Progenitor cell of endocrine pancreas (in vitro differentiated cells): Measurements from ENCODE around the gene TRIM54. TPM values are rescaled to one million over a fixed set of nuclear protein-coding genes. Genes with fewer than 3 reads are reported as not detected.
"Not testable (repeated sequence)": the region's sequence is repeated elsewhere in the genome, so short reads cannot be mapped to it uniquely, and the experiment has no call there.

Experiments used
- DNase-seq: peaks from one replicate; pipeline ENCODE4 v3.0.0; 2021; ENCODE audit warnings: low spot score; ENCODE audit not compliant: unreplicated experiment
- H3K27ac Mint-ChIP-seq: 2 replicates; pipeline ENCODE4 v1.8.0; 2021; ENCODE audit warnings: mild to moderate bottlenecking, moderate library complexity, mixed read lengths
- H3K27me3 Mint-ChIP-seq: 2 replicates; pipeline ENCODE4 v1.8.0; 2021; ENCODE audit warnings: mixed read lengths
- H3K36me3 Mint-ChIP-seq: 2 replicates; pipeline ENCODE4 v1.8.0; 2022; ENCODE audit warnings: mixed read lengths; ENCODE audit not compliant: insufficient read depth
- H3K4me1 Mint-ChIP-seq: 2 replicates; pipeline ENCODE4 v1.8.0; 2021; ENCODE audit warnings: low read depth, mixed read lengths
- H3K4me3 Mint-ChIP-seq: 2 replicates; pipeline ENCODE4 v1.8.0; 2021; ENCODE audit warnings: low read depth, mild to moderate bottlenecking, moderate library complexity, mixed read lengths
- H3K9me3 Mint-ChIP-seq: 2 replicates; pipeline ENCODE4 v1.8.0; 2021; ENCODE audit warnings: low read depth, mixed read lengths
- total RNA-seq: library from RNA; stranded (reverse); gene quantifications from 2 replicates; pipeline ENCODE4 v1.2.1, GENCODE V29; 2021
- TF ChIP-seq, protein P1 (sequence below): fragments of 200-600 bp; sonication (generic); IDR thresholded peaks from one replicate; pipeline ENCODE4 v1.5.0; 2021; ENCODE audit warnings: antibody characterized with exemption, mild to moderate bottlenecking; ENCODE audit not compliant: unreplicated experiment

Gene TRIM54
- total RNA-seq, 1 donor from 2014 or later = not detected

GRCh38 chr2:27263287-27264252, 18.7 kb upstream of the TRIM54 start:
- peak overlapping the region; percentile 76 for H3K4me3 Mint-ChIP-seq
- H3K4me1 Mint-ChIP-seq = peaks cover 11% of the 10 kb centered on the region
- H3K9me3 Mint-ChIP-seq = no peaks in the 10 kb centered on the region
- peaks cover 44% of the 10 kb centered on the region for H3K27me3 Mint-ChIP-seq
- no peaks in the 10 kb centered on the region for H3K36me3 Mint-ChIP-seq
- peak overlapping the region; percentile 11 for H3K27ac Mint-ChIP-seq
- no peak for DNase-seq
- TF ChIP-seq, protein P1, sequence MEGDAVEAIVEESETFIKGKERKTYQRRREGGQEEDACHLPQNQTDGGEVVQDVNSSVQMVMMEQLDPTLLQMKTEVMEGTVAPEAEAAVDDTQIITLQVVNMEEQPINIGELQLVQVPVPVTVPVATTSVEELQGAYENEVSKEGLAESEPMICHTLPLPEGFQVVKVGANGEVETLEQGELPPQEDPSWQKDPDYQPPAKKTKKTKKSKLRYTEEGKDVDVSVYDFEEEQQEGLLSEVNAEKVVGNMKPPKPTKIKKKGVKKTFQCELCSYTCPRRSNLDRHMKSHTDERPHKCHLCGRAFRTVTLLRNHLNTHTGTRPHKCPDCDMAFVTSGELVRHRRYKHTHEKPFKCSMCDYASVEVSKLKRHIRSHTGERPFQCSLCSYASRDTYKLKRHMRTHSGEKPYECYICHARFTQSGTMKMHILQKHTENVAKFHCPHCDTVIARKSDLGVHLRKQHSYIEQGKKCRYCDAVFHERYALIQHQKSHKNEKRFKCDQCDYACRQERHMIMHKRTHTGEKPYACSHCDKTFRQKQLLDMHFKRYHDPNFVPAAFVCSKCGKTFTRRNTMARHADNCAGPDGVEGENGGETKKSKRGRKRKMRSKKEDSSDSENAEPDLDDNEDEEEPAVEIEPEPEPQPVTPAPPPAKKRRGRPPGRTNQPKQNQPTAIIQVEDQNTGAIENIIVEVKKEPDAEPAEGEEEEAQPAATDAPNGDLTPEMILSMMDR = no peak

DNA sequence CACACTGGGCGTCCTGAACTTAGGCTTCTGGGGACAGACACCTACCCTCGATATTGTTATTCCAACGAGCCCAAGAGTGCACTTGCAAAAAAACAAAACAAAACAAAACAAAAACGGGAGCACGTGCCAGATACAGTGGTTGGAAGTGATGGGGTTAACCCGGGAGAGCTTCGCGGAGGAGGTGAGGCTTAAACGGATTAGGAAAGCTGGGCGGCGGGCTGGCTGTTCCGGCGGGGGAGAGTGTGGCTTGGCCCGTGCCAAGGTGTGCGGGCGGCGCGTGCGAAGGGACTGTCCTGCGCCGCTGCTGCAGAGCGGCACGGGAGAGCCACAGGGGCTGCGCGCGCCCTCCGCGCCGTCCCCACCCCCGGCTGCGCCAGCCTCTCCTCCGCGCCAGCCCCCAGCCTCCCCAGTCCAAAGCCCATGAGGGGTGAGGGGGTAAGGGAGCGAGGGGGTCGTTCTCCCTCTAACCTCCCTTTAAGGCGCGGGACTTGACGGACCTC, 17.9 kb upstream of the TRIM54 start:
- H3K9me3 Mint-ChIP-seq = no peaks in the 10 kb centered on the region
- TF ChIP-seq, protein P1 = no peak
- H3K4me3 Mint-ChIP-seq = peak overlapping the region; percentile 76
- peaks cover 40% of the 10 kb centered on the region for H3K27me3 Mint-ChIP-seq
- H3K27ac Mint-ChIP-seq = no peak overlapping the region
- no peak for DNase-seq
- no peaks in the 10 kb centered on the region for H3K36me3 Mint-ChIP-seq
- H3K4me1 Mint-ChIP-seq = peaks cover 11% of the 10 kb centered on the region

DNA sequence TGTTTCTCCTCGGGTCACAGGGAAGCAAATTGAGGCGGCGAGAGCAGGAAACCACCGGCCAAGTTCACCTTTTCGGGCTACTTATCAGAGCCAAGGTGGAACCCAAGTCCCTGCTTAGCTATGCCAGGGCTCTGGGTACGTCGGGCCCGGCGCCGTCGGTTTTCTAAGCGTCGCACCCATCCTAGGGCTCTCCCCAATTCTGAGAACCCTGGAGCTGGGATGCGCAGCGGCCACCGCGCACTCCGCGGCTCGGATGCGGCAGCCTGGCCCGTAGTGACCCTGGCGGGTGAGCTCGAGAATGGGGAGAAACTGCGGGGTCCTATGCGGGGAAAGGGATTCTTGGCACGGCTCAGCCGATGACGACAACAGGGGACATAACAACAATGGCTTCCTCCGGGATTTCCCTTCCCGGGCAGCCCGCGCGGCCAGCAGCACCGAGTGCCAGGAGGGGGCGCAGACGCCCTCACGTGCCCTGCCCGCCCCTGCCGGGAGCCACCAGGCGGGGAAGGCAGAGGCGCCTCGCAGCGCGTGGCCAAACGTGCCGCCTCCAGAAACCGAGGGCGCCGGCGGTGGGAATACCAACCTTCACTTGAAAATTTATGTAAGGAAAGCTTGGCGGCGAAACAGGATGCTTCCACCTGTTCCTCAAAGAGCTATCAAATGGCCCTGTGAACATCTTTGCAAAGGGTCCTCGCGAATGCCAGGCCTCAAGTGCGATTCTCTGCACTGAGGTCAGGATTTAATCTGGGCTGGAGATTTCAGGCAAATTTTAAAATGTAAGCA, 17.3 kb upstream of the TRIM54 start:
- TF ChIP-seq, protein P1 = peak; percentile 74
- peak overlapping the region; percentile 35 for H3K27ac Mint-ChIP-seq
- peak; percentile 71 for DNase-seq
- no peaks in the 10 kb centered on the region for H3K9me3 Mint-ChIP-seq
- H3K4me3 Mint-ChIP-seq = peak overlapping the region; percentile 64
- H3K4me1 Mint-ChIP-seq = peaks cover 11% of the 10 kb centered on the region
- H3K36me3 Mint-ChIP-seq = no peaks in the 10 kb centered on the region
- H3K27me3 Mint-ChIP-seq = peaks cover 41% of the 10 kb centered on the region

DNA sequence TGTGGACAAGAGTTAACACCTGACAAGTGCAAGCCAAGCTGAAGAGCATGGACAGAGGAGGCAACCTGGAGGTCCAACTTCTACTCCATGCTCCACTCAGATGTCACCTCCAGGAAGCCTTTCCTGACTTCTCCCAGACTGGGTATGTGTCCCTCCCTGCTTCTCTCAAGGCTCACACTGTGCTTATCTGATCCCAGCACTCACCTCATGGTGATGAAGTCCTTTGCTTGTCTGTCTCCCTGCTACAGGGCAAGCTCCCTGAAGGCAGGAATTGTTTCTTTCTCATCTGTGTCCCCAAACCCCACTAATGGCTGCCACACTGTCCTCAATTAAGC, 16.7 kb upstream of the TRIM54 start:
- Mint-ChIP-seq H3K27me3 (peaks cover 39% of the 10 kb centered on the region), H3K36me3 (no peaks in the 10 kb centered on the region), H3K9me3 (no peaks in the 10 kb centered on the region), H3K4me3 (no peak overlapping the region), H3K27ac (peak overlapping the region; percentile 35), H3K4me1 (peaks cover 11% of the 10 kb centered on the region)
- DNase-seq = no peak
- TF ChIP-seq, protein P1 = no peak

DNA sequence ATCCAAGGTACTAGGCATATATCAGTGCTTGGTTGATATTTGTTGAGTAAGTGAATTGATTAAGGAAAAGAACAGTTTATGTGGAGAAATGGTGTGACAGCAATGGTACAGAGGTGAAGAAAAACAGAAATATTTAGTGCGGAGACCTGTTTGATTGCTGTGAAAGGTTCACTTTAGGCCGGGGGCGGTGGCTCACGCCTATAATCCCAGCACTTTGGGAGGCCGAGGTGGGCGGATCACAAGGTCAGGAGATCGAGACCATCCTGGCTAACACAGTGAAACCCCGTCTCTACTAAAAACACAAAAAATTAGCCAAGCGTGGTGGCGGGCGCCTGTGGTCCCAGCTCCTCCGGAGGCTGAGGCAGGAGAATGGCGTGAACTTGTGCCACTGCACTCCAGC, 13.9 kb upstream of the TRIM54 start:
- DNase-seq, H3K27ac Mint-ChIP-seq, H3K4me3 Mint-ChIP-seq, H3K4me1 Mint-ChIP-seq, H3K9me3 Mint-ChIP-seq, H3K36me3 Mint-ChIP-seq: not testable (repeated sequence)
- H3K27me3 Mint-ChIP-seq = peaks cover 24% of the 10 kb centered on the region
